Measurements from ENCODE around the gene EMP3.

The EMP3 gene

GRCh38 chr19:48363810-48364597 lies 38.7 kb downstream of the EMP3 start, which contains the start of the genes SYNGR4 and TMEM143:
Gene SYNGR4, plus strand, starts transcription at chr19:48364367. Its CDS starts 1,476 bp downstream, at chr19:48365843.
Gene TMEM143, minus strand, starts transcription at chr19:48363940. Its CDS starts 20 bp downstream, at chr19:48363920.
- Mint-ChIP-seq H3K9me3 (no peaks in the 10 kb centered on the region), H3K4me3 (peak within 1 kb of the TSS; percentile 85 to 89 (median 86)), H3K4me1 (peaks cover 5% of the 10 kb centered on the region), H3K36me3 (ENCODE audit: low read depth) (no peaks in the 10 kb centered on the region), H3K27ac (peak within 1 kb of the TSS; percentile 90 to 98 (median 92)), H3K27me3 (ENCODE audit: low read depth) (peaks cover 4% of the 10 kb centered on the region)
- no peak for TF ChIP-seq CTCF (IDR thresholded peaks at IDR 0.05; ENCODE audit: unreplicated experiment in 3 of 3)

GRCh38 chr19:48364598-48365348 lies 39.4 kb downstream of the EMP3 start:
- Mint-ChIP-seq H3K4me1 (peaks cover 12% of the 10 kb centered on the region), H3K36me3 (ENCODE audit: low read depth) (no peaks in the 10 kb centered on the region), H3K27me3 (ENCODE audit: low read depth) (peaks cover 4% of the 10 kb centered on the region), H3K4me3 (peak overlapping the region in 1 of 3 experiments; percentile 85), H3K27ac (no peak overlapping the region), H3K9me3 (no peaks in the 10 kb centered on the region)
- no peak for TF ChIP-seq CTCF (IDR thresholded peaks at IDR 0.05; ENCODE audit: unreplicated experiment in 3 of 3)

GRCh38 chr19:48365602-48366001 lies 40.2 kb downstream of the EMP3 start:
- Mint-ChIP-seq H3K27me3 (ENCODE audit: low read depth) (peaks cover 4% of the 10 kb centered on the region), H3K4me1 (peaks cover 13% of the 10 kb centered on the region), H3K9me3 (no peaks in the 10 kb centered on the region), H3K4me3 (no peak overlapping the region), H3K36me3 (ENCODE audit: low read depth) (no peaks in the 10 kb centered on the region), H3K27ac (no peak overlapping the region)
- no peak for TF ChIP-seq CTCF (IDR thresholded peaks at IDR 0.05; ENCODE audit: unreplicated experiment in 3 of 3)

DNA sequence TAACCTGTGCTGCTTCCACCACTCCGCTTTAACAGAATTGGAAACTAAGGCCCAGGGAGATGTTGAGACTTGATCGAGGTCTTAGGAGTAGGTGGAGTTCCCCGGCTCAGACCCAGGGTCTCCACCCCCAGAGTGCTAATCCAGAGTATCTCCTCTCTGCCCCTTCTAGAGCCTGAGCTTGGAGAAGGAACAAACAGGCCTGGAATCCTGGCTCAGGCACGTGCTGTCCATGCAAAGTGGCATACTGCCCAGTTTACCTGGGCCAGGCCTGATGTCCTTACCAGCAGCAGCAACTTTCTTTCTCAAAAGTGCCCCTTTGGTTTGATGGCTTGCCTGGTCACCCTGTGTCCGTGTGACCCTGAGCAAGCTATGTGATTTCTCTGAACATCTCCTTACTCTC lies 42.5 kb downstream of the EMP3 start:
- Mint-ChIP-seq H3K9me3 (no peaks in the 10 kb centered on the region), H3K27ac (peak overlapping the region; percentile 26 to 67 (median 59)), H3K27me3 (ENCODE audit: low read depth) (peaks cover 4% of the 10 kb centered on the region), H3K4me1 (peaks cover 18% of the 10 kb centered on the region), H3K4me3 (no peak overlapping the region), H3K36me3 (ENCODE audit: low read depth) (no peaks in the 10 kb centered on the region)
- TF ChIP-seq CTCF (IDR thresholded peaks at IDR 0.05; ENCODE audit: unreplicated experiment in 3 of 3): no peak

DNA sequence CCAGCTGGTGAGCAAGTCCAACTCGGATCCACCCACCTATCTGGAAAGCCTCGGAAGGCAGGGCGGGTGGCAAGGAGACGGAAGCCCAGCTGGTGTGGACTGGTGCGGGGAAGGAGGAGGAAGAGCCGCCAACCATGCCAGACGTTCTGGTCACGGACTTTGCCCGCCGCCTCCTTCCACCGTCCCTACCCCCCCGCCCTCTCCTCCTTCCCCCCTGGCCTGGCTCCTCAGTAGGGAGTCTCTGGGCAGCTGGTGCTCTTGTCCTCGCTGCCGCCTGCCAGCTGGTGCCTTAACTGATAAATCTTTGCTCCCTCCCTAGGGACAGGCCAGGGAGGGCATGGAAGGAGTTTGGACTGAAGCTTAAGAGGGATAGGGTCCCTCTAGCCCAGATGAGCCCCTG lies 43.6 kb downstream of the EMP3 start:
- peaks cover 4% of the 10 kb centered on the region for H3K27me3 Mint-ChIP-seq (ENCODE audit: low read depth)
- TF ChIP-seq CTCF (IDR thresholded peaks at IDR 0.05; ENCODE audit: unreplicated experiment in 3 of 3): no peak
- H3K4me1 Mint-ChIP-seq: peaks cover 18% of the 10 kb centered on the region
- H3K36me3 Mint-ChIP-seq (ENCODE audit: low read depth): no peaks in the 10 kb centered on the region
- no peak overlapping the region for H3K4me3 Mint-ChIP-seq
- H3K9me3 Mint-ChIP-seq: no peaks in the 10 kb centered on the region
- H3K27ac Mint-ChIP-seq: peak overlapping the region; percentile 64 to 78 (median 67)
